Astrocyte of the cerebellum (primary cell): ENCODE measurements around the gene GFAP.

ENCODE experiments used
- DNase-seq: peaks from one replicate; pipeline ENCODE4 v3.0.0-alpha.2; 2011; ENCODE audit warnings: low read depth
- H3K4me3 ChIP-seq: 2 replicates; pipeline ENCODE4 v1.5.1; 2011; ENCODE audit warnings: mild to moderate bottlenecking, low read depth, low read length, moderate library complexity
- in situ Hi-C: cut with HindIII; loops from 2 replicates; pipeline ENCODE4 v1.10.0; 2017; ENCODE audit warnings: low sequenced_read_pairs
- TF ChIP-seq, protein P1 (sequence below): IDR thresholded peaks from 2 replicates; pipeline ENCODE4 v1.5.1; 2012; ENCODE audit warnings: low read length, low read depth, moderate library complexity, mild to moderate bottlenecking; ENCODE audit errors: missing control alignments

The GFAP gene

GRCh38 chr17:44926821-44927525 is 11.7 kb upstream of the GFAP start:
- no peak overlapping the region for H3K4me3 ChIP-seq
- in situ Hi-C loops: no loop called here
- no peak for DNase-seq
- TF ChIP-seq, protein P1, sequence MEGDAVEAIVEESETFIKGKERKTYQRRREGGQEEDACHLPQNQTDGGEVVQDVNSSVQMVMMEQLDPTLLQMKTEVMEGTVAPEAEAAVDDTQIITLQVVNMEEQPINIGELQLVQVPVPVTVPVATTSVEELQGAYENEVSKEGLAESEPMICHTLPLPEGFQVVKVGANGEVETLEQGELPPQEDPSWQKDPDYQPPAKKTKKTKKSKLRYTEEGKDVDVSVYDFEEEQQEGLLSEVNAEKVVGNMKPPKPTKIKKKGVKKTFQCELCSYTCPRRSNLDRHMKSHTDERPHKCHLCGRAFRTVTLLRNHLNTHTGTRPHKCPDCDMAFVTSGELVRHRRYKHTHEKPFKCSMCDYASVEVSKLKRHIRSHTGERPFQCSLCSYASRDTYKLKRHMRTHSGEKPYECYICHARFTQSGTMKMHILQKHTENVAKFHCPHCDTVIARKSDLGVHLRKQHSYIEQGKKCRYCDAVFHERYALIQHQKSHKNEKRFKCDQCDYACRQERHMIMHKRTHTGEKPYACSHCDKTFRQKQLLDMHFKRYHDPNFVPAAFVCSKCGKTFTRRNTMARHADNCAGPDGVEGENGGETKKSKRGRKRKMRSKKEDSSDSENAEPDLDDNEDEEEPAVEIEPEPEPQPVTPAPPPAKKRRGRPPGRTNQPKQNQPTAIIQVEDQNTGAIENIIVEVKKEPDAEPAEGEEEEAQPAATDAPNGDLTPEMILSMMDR: no peak

GRCh38 chr17:44925731-44926697 is 10.7 kb upstream of the GFAP start:
- TF ChIP-seq, protein P1: no peak
- no peak for DNase-seq
- in situ Hi-C loops: no loop called here
- H3K4me3 ChIP-seq: no peak overlapping the region

DNA sequence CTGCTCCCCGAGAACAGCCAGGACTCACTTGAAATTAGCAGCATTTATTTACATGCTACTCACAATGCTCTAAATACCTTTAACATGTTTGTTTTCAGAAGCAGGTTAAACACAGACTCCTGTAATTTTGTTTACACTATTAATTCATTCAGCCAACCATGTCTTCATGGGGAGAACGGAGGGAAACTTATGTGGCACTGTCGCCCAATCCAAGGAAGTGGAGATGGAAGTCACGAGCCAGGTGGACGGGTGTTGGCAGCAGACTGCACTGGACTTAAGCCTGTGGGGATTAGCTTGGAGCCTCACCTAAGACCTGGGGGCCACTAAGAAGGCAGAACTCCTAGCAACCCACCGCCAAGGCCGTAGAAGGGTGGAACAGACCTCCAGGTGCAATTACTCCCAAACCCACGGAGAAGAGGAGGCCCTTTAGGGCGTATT is 8.8 kb upstream of the GFAP start:
- no peak for DNase-seq
- TF ChIP-seq, protein P1: no peak
- in situ Hi-C loops: no loop called here
- no peak overlapping the region for H3K4me3 ChIP-seq

- no peak for DNase-seq
- in situ Hi-C loops: no loop called here
- TF ChIP-seq, protein P1: no peak
Observed at GRCh38 chr17:44922746-44923470, 7.6 kb upstream of the GFAP start.

DNA sequence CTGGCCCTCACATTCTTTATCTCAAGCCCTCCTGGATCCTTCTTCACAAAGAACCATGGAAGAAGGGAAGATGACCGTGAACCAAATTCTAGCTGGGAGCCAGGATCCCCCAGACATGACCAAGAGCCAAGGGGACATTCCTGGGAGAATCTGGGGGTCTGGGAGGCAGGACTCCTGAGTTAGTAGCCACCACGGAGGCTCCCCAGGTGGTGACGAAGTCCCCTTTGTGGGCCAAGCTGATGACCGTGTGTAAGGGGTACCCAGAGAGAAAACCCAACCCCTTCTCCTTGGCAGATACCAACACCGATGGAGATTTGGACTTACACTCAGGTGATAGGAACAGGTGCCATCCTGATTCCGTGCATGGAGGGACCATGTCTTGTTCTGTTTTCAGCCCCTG is 6.8 kb upstream of the GFAP start:
- in situ Hi-C loops: no loop called here
- TF ChIP-seq, protein P1: no peak
- no peak overlapping the region for H3K4me3 ChIP-seq
- DNase-seq: no peak

More at GRCh38 chr17:44922746-44923470, 7.6 kb upstream of the GFAP start:
- H3K4me3 ChIP-seq: no peak overlapping the region
